ACHN (cell line): Measurements from ENCODE around the gene ANAPC5.
"Not testable (repeated sequence)": the region's sequence is repeated elsewhere in the genome, so short reads cannot be mapped to it uniquely, and the experiment has no call there.

Experiments used
- DNase-seq: peaks from one replicate; pipeline ENCODE4 v3.0.0-alpha.2; 2015
- in situ Hi-C: cut with HindIII; loops from 2 replicates; pipeline ENCODE4 v1.10.0; 2017; ENCODE audit warnings: low sequenced_read_pairs, low pct_ligation_motif_present, low pct_unique_long_range_greater_than_20kb

The ANAPC5 gene

GRCh38 chr12:121351820-121352681, at the start of gene ANAPC5:
ANAPC5 (minus strand) TSS chr12:121352411; CDS start chr12:121352340, 71 bp downstream.
- in situ Hi-C loops: no loop called here
- DNase-seq: peak; percentile 100

- in situ Hi-C loops: no loop called here
- peak; percentile 67 for DNase-seq
Measured at GRCh38 chr12:121400332-121401139, 48.3 kb upstream of the ANAPC5 start.

GRCh38 chr12:121399391-121400331, 47.5 kb upstream of the ANAPC5 start, which contains the start of gene RNF34:
RNF34 (plus strand) TSS chr12:121400118; CDS start chr12:121400213, 95 bp downstream.
- peak; percentile 100 for DNase-seq
- in situ Hi-C loops: no loop called here

- in situ Hi-C loops: no loop called here
- DNase-seq: no peak
Measured at GRCh38 chr12:121398355-121398754, 46.1 kb upstream of the ANAPC5 start.

DNA sequence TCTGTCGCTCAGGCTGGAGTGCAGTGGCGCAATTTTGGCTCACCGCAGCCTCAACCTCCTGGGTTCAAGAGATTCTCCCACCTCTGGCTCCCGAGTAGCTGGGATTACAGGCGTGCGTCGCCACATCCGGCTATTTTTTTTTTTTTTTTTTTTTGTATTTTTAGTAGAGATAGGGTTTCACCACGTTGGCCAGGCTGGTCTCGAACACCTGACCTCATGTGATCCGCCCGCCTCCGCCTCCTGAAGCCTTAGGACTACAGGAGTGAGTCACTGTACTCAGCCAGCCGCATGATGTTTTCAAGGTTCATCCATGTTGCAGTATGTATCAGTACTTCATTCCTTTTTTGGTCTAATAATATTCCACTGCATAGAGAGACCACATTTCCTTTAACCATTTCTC, 45.3 kb upstream of the ANAPC5 start:
- in situ Hi-C loops: no loop called here
- DNase-seq: no peak

- DNase-seq: no peak
- in situ Hi-C loops: no loop called here
Measured at GRCh38 chr12:121392325-121392716, 40.1 kb upstream of the ANAPC5 start.

GRCh38 chr12:121391619-121392324, 39.6 kb upstream of the ANAPC5 start:
- in situ Hi-C loops: no loop called here
- no peak for DNase-seq

- in situ Hi-C loops: no loop called here
- no peak for DNase-seq
Measured at GRCh38 chr12:121390856-121391255, 38.6 kb upstream of the ANAPC5 start.

DNA sequence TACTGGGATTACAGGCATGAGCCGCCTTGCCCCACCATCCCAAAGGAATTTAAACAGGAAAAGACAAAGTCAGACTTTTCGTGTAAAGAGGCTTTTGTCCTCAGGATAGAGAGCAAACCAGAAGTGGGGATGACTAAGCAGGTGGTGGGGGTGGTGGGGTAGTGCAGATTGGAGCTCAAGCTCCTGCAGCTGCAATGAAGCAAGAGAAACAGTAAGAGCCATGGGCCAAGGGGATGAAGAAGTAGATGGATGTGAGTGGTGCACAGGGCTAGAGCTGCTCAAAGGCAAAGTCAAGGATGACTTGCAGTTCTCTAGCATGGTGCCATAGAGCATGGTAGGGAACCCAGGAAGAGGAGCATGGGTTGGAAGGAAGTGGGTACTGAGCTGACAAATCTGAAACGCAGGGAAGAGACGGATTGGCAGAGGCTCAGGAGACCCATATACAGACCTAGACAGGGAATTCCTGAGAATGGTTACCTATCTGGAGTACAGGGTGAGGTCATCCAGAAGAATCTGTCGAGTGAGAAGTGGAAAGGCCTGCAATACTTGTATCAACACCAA, 36.3 kb upstream of the ANAPC5 start:
- no peak for DNase-seq
- in situ Hi-C loops: no loop called here

GRCh38 chr12:121384891-121385290, 32.7 kb upstream of the ANAPC5 start:
- DNase-seq, in situ Hi-C loops: not testable (repeated sequence)

- DNase-seq: no peak
- in situ Hi-C loops: no loop called here
Measured at GRCh38 chr12:121383601-121384021, 31.4 kb upstream of the ANAPC5 start.

GRCh38 chr12:121379945-121380344, 27.7 kb upstream of the ANAPC5 start:
- no peak for DNase-seq
- in situ Hi-C loops: no loop called here

- DNase-seq: no peak
- in situ Hi-C loops: no loop called here
Measured at GRCh38 chr12:121378736-121379135, 26.5 kb upstream of the ANAPC5 start.

- peak; percentile 61 for DNase-seq
- in situ Hi-C loops: no loop called here
Measured at GRCh38 chr12:121376754-121377697, 24.8 kb upstream of the ANAPC5 start.

DNA sequence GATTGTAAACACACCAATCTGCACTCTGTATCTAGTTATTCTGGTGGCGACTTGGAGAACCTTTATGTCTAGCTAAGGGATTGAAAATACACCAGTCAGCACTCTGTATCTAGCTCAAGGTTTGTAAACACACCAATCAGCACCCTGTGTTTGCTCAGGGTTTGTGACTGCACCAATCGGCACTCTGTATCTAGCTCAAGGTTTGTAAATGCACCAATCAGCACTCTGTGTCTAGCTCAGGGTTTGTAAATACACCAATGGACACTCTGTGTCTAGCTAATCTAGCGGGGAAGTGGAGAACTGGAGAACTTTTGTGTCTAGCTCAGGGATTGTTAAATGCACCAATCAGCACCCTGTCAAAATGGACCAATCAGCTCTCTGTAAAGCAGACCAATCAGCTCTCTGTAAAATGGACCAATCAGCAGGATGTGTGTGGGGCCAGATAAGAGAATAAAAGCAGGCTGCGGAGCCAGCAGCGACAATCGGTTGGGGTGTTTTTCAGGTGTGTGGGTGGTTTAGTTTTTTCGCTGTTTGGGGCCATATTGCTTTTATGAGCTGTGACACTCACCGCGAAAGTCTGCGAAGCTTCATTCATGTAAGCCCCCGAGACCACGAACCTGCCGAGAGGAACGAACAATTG, 22.9 kb upstream of the ANAPC5 start:
- in situ Hi-C loops, DNase-seq: not testable (repeated sequence)

GRCh38 chr12:121374336-121374735, 22.1 kb upstream of the ANAPC5 start:
- in situ Hi-C loops, DNase-seq: not testable (repeated sequence)
